Raji (cell line): ENCODE data around the gene HMG20A.

Experiments used
- POLR2A ChIP-seq: IDR thresholded peaks from 2 replicates; pipeline ENCODE4 v1.6.1; 2011; ENCODE audit warnings: low read depth, low read length, control low read depth; ENCODE audit not compliant: insufficient read depth

HMG20A gene

DNA sequence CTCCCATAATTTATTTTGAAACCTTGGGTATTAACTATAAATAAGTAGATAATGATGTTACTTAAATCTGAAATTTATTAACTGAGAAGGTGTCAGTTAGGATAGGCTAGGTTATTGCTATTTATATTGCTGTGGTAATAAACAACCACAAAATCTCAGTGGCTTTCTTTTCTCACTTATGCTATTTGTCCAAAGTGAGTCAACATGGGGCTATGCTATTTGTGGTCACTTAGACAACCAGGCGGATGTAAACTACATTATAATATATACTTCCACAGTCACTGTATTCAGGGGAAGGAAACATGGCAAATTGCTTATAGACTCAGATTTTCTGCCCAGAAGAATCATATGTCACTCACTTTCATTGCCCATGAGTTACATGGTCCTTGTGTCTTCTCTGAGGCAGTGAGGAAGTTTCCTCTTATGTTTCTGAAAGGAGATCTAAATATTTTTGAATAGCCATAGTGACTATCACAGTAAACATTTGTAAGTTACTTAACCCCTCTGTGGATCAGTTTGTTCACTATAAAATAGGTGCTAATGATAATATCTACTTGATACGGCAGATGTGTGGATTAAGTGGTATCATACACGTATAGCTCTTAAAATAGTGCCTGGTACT is 19.8 kb downstream of the HMG20A start:
- TF ChIP-seq POLR2A = no peak

DNA sequence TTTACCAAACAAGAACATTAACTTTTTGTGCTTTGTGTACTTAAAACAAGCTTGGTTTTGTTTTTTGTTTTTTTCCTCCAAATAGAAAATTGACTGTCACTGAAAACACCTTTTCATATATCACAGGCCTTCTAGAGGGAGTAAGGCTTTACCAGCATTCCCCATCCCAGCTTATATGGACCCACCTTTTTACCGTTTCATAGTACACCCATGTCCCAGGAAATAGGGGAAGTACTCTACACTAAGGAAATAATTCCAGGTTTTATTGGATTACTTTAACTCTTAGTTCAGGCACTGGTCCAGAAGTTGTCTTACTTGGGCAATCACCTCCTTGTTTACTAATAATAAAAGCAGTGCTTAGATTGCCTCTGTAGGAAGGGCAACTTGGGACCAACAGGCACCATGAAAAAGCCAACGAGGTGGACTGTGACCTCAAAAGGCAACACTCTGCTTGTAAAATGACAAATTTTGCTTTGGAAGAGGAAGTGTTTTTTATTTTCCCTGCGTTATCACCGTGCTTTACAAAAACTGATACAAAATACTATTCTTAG is 26.2 kb downstream of the HMG20A start:
- TF ChIP-seq POLR2A = no peak

DNA sequence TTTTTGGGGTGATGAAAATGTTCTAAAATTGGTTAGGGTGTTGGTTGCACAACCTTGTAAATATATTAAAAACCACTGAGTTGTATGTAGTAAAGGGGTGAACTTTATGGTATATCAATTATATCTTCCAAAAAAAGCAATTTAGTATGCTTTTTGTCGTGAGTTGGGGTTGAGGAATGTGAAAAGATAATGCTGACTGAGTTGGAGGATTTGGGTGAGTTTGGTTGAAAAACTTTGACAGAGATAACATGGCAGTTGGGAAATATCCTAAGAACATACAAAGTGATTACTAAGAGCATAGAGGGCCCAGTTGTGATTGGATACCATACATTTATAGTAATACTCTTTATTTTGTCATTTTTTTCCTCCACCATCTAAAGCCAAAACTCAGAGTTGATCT is 33.6 kb downstream of the HMG20A start:
- no peak for TF ChIP-seq POLR2A

DNA sequence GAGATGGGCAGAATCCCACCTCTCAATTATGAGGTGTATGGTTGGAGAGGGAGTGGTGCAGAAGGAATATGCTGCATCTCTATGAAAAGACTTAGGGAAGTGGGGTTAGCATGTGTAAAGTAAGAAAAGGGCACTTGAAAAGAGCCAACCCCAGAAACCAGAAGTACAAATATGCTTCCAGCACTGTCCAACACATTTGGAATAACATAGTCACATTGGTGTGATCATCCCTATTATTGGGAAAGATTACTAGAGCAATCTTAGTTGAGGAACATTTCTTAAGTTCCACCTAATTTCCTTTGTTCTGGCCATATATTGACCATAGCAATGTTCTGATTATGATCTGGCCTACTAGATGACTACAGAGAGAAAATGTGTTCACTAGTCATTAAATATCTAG is 34.3 kb downstream of the HMG20A start:
- TF ChIP-seq POLR2A = no peak

DNA sequence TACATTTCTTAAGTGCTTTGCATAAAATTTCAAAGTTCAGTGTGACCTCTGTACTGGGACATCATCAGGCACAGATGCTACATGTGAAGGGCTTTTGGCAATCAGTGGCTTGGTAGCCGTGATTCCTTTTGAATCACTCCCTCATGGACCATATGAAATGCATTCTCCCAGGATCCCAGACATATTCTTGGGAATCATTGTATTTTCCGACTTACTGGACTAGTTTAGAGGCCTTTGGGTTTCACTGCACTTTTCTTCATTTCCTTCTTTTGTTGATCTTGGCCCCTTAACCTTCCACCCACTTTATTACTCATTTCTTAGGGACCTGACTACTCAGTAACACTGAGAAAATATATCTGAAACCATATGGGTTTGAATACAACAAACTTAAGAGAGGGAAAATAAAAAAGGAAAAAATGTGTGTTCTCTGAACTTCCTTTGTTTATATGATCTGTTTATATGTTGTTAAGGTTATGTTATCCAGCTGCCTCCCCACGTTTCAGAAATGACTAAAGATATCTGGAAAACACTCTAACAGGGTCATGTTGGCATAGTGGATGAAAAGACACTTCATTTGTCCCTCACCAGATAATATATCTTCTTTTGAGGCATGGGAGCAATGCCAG is 35.1 kb downstream of the HMG20A start:
- TF ChIP-seq POLR2A = no peak

DNA sequence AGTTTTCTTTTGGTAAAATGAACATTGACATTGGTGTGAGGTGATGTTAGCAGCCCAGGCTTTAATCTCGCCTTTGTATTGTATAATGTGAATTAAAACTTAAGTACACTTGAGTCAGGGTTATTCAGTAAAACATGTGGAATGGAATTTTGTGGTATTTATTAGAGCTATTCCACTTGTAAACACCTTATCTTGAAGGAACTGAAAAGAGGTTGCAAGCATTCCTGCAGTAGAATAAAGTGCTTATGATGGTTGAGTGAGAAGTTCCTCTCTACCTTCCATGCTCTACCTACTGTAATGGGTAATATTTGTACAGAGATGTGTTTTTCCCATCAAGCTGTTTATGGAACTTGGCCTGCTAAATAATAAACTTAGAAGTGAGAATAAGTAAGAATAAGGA is 36.1 kb downstream of the HMG20A start:
- no peak for TF ChIP-seq POLR2A

DNA sequence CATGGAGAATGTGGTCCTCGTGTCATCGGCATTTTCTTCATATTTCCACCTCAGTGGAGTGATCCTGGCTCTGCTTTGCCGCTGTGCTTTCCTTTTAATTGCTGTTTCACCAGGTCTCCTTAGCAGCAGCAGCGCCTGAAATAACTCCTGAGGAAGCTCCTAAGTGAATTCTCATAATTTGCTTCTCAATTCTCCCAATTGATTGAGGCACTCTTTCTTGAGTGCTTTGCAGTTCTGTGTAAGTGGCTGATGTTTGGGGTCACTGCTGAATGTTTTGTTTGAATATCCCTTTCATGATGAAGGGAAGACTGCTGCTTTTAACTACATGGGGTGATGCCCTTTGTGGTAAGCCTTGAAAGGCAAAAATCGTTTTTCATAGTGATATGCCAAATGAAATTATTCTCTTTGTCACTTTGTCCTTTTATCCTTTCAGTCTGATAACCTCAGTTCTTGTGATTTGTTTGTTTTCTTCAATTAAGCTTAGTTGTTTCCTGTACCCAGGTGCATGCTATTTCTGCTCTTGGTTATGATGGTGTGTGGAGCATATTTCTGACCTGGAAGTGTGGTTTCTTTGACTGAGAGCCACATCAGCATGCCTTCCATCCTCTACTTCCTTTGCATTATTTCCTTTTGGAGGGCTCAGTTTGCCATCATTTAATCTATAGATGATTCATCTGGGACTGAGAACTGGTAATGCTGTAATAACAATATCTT is 36.7 kb downstream of the HMG20A start:
- no peak for TF ChIP-seq POLR2A

DNA sequence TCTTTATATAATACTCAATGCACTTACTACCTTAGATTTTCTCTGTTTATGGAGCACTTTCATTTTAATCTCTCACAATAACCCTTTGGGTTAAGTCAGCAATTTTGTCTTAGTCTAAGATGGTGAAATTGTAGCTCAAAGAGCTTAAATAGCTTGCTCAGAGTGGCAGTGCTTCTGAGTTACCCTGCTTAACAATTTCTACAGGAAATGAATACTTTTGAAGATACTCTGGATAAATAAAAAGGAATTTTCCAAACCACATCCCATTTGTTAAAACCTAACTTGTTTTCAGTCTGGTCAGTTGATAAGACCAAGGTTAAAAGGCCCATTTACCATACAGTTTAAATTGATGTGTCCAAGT is 37.2 kb downstream of the HMG20A start:
- TF ChIP-seq POLR2A = no peak

DNA sequence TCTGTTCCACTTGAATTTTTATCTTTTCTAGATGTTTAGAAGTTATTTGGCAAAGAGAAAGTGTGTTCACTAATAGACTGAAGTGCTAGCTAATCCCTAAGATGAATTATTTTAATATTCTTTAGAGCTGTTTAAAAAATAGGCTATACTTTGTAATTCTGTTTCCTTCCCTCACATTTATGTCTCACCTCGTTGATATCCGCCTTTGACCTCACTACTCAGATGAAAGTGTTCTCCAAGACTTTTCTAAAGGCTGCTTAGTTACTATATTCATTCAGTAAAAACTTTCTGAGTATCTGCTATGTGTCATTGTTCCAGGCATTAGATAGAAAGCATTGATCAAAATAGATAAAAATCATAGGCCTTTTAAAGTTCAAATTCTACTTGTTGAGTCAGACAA is 38.3 kb downstream of the HMG20A start:
- no peak for TF ChIP-seq POLR2A

DNA sequence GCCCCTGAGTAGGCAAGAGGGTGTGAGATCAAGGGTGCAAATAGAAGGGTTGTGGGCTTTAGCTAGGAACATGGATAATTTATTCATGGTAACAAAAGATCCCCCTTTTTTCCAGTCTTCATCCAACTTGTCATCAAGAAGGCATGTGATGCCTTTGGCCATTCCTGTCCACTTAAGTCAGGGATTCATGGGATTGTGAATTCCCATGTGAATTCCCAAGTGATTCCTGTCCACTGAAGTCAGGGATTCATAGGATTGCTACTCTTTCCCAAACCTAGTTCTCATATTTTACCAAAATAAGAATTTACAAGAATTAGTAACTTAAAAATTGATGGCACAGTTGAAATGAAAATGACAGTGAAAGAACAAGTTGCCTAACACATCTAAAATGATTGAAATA is 40.8 kb downstream of the HMG20A start:
- no peak for TF ChIP-seq POLR2A

DNA sequence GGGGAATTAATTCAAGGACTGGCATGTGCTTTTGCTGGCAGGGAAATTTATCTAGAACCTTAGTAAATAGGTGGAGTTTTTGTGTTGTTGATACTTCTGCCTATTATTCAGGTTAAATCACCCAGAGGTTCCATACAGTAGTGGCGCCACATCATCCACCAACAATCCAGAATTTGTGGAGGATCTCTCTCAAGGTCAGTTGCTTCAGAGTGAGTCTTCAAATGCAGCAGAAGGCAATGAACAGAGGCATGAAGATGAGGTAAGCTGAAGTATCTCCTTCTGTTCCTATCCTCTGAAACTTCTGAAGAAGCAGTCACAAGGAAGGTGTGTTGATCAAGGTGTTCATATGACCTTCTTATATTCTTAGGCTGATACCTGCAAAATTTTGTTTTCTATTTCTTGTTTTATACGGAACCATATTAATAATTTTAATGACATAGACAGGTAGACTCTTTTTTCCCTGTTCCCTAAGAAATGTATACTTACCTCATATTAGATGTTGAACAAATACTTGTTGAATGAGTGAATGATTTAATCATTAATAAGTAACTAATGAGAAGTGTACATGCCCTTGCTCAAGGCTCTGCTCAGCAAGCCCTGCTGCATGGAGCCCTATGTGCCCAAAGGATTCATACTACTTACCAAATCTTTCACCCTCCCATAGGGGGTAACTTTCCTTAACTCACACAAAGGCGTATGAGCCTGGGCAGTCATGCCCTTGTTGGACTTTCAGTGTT is 43.6 kb downstream of the HMG20A start:
- no peak for TF ChIP-seq POLR2A

DNA sequence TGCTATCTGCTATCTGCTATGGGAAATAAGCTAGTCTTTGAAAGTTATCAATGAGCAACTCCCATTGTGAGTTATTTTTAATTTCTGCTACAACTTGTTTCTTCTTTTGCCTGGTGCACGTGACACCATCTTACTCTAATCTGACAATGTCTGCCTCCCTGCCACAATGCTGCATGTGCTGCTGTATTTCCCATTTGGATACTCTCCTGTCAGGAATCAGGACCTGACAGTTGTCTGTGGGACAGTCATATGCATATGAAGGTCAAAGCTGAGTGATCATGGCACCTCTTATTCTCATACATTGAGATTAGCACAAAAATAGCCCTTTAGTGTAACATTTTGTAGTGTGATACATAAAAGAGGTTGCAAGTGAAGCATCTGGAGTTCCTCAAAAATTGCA is 45.8 kb downstream of the HMG20A start:
- TF ChIP-seq POLR2A = no peak

DNA sequence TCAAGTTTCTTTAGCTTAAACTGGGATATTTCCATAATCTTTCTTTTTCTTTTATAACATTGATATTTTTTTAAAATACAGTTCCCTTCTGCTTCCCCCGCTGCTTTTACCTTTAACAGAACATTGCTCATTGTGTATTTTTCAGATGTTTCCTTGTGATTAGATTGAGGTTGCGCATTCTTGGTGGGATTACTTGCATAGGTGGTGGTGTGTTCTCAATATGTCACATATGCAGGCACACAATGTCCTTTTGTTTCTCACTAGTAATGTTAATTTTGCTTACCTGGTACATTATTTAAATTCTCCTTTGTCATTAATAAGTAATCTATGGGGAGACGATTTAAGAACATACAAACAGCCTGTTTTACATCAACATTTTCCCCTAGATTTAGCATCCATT is 48.2 kb downstream of the HMG20A start:
- TF ChIP-seq POLR2A = no peak

DNA sequence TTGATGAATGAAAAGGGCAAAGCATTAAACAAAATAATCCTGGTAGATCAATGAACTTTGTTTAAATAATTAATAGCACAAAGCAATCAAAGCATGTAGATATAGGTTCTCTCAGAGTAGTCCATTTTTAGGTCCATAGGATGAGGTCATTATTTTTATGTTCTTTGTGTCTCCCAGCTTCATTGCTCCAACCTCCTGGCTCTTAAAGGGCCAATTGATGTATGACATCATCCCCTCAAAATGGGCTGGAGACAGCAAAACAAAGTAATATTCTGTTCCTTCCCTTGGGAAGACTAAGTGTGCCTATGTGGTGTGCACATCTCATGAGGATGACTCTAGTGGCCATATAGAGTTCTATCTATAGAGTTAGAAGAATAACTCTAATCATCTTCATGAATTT is 49.5 kb downstream of the HMG20A start:
- no peak for TF ChIP-seq POLR2A

DNA sequence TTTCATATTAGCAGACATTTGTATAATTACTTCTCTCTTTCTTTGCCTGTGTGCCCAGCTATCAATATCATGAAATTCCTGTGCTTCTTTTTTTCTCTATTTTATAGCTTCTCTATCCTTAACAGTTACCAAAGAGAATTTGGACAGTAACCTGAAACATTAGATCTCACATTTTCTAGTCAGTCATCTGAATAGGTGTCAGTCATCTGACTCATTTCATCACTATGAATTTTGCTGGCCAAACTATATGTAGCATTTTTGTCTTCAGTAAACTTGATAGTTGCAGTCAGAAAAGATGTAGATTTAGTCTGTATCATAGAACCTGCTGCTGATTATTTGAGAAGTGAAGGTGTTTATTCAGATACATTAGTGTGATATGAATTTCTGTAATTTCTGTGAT is 52.6 kb downstream of the HMG20A start:
- TF ChIP-seq POLR2A = no peak

DNA sequence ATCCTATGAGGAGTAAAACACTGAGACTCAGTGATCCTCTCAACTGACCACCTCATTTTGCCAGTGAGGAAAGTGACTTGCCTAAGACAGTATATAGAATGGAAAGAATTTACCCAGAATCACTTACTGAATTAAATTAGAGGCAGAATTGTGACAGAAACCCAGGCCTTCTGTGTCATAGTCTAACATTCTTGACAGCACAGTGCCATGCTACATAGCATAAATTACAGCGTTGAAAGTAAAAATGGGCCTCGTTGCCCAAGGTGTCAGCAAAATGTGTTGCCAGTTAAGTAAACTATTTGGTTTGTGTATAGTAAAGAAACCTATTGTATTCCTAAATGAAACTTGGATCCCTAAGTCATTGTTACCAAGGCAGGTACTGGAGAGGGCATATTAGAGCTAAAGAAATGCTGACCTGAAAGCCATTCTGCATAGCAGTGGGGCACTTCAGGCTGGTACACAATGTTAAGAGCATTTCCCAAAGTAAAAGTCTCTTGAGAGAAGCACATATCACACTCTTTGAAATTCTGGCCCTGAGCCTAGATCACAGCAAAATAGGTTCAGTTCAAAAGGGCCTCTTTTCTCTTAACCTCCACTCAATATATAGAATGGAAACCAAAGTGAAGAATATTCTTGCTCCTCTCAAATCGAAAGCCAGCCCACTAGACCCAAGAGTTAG is 53.8 kb downstream of the HMG20A start:
- TF ChIP-seq POLR2A = no peak

DNA sequence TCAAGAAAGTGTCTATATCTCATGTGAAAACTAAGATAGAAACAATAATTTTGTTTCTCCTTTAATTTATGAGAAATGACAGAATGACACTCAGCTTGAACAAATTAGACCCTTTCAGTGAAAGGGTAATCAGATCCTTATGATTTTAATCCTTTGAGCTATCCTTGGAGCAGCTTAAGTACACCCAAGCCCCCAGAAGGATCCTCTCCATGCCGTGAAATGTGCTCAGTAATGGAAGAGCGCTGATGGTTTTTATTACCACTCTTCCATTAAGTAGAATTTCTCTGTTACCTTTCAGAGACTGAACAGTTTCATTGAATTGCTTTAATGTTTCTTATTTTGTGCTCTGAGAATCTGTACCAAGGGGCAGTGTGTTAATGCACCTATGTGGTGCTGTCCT is 54.3 kb downstream of the HMG20A start:
- TF ChIP-seq POLR2A = no peak
